ENCODE results near the gene SPOCK3.

The SPOCK3 gene

DNA sequence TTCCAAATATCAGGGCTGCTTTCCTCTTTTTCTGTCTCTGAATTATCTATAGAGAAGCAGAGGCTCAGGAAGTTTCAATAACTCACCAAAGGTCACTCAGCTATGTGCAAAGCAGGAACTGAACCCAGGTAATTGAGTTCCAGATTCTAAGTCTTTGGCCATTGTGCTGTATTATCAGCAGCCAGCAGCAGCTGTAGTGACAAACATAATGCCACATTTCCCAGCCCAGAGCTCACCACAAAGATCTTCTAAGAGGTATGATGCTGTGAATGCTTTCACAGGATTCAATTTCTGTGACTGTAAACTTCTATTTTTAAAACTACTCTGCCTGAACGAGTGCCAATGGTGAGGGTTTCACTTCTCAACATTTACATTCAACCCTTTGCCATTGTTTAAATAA is 56.4 kb downstream of the SPOCK3 start:
- no peak overlapping the region for H3K9ac ChIP-seq (ENCODE audit: low read depth in 1 of 2, low read length in 2 of 2)
- no peaks in the 10 kb centered on the region for H3K36me3 ChIP-seq (ENCODE audit: control insufficient read depth in 2 of 2, insufficient read depth in 2 of 2, low read length in 2 of 2)
- no peaks in the 10 kb centered on the region for H3K27me3 ChIP-seq (ENCODE audit: control insufficient read depth in 2 of 2, insufficient read depth in 2 of 2, low read length in 2 of 2)
- no peaks in the 10 kb centered on the region for H3K9me3 ChIP-seq (ENCODE audit: control insufficient read depth in 2 of 2, low read length in 2 of 2)
- H3K4me3 ChIP-seq (ENCODE audit: low read length in 2 of 2) = no peak overlapping the region
- H3K27ac ChIP-seq (ENCODE audit: low read depth in 2 of 2, low read length in 2 of 2) = no peak overlapping the region
- no peaks in the 10 kb centered on the region for H3K4me1 ChIP-seq (ENCODE audit: control insufficient read depth in 2 of 2, insufficient read depth in 2 of 2, low read length in 2 of 2)

DNA sequence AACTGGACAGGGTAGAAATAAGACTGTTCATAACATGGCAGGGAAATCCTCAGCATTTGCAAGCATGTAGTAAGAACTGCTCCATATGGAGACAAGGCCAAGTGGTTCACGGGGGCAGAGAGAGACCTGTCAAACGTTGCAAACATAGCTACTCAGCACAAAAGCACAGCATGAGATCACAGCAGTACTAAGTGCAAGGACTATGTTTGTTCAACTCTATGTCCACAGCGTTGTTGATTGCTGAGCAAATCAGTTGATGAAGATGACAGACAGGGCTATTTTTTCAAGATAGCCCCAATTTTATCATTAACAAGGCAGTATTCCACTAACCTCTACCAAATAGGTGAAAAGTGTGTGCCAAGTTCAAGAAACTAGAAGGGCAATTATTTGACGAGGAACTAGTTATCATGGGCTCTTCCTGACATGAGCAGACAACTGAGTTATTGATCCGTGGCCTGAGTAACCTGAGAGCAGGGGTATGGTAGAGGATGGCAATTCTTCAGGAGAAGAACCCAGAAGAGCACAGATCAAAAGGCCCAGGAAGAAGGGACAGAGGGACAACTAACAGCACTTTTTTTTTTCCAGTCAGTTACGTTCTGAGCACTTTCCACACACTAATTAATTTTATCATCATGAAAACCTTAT is 57.4 kb downstream of the SPOCK3 start:
- H3K27me3 ChIP-seq (ENCODE audit: control insufficient read depth in 2 of 2, insufficient read depth in 2 of 2, low read length in 2 of 2) = no peaks in the 10 kb centered on the region
- H3K4me3 ChIP-seq (ENCODE audit: low read length in 2 of 2) = no peak overlapping the region
- H3K9ac ChIP-seq (ENCODE audit: low read depth in 1 of 2, low read length in 2 of 2) = no peak overlapping the region
- no peaks in the 10 kb centered on the region for H3K36me3 ChIP-seq (ENCODE audit: control insufficient read depth in 2 of 2, insufficient read depth in 2 of 2, low read length in 2 of 2)
- no peaks in the 10 kb centered on the region for H3K9me3 ChIP-seq (ENCODE audit: control insufficient read depth in 2 of 2, low read length in 2 of 2)
- H3K27ac ChIP-seq (ENCODE audit: low read depth in 2 of 2, low read length in 2 of 2) = no peak overlapping the region
- no peaks in the 10 kb centered on the region for H3K4me1 ChIP-seq (ENCODE audit: control insufficient read depth in 2 of 2, insufficient read depth in 2 of 2, low read length in 2 of 2)

DNA sequence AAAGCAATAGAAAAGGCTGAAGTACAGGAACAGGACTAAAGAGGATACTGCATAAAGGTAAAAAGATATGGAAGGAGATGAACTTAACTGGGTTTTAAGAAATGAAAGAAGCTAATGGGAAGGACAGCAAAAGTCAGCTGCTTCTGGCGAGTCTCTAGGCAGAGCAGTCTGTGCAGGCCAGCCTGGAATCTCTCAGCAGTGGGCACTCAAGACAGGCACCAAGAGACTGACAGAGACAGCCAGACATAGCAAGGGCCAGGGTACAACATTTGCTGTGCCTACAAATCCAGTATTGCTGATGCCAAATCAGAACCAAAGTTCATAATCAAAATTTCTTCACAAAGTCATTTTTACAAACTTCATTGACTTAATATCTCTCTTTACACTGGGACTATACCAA is 62.4 kb downstream of the SPOCK3 start:
- H3K9me3 ChIP-seq (ENCODE audit: control insufficient read depth in 2 of 2, low read length in 2 of 2) = no peaks in the 10 kb centered on the region
- no peaks in the 10 kb centered on the region for H3K4me1 ChIP-seq (ENCODE audit: control insufficient read depth in 2 of 2, insufficient read depth in 2 of 2, low read length in 2 of 2)
- H3K27me3 ChIP-seq (ENCODE audit: control insufficient read depth in 2 of 2, insufficient read depth in 2 of 2, low read length in 2 of 2) = no peaks in the 10 kb centered on the region
- no peak overlapping the region for H3K4me3 ChIP-seq (ENCODE audit: low read length in 2 of 2)
- H3K27ac ChIP-seq (ENCODE audit: low read depth in 2 of 2, low read length in 2 of 2) = no peak overlapping the region
- H3K9ac ChIP-seq (ENCODE audit: low read depth in 1 of 2, low read length in 2 of 2) = no peak overlapping the region
- H3K36me3 ChIP-seq (ENCODE audit: control insufficient read depth in 2 of 2, insufficient read depth in 2 of 2, low read length in 2 of 2) = no peaks in the 10 kb centered on the region

DNA sequence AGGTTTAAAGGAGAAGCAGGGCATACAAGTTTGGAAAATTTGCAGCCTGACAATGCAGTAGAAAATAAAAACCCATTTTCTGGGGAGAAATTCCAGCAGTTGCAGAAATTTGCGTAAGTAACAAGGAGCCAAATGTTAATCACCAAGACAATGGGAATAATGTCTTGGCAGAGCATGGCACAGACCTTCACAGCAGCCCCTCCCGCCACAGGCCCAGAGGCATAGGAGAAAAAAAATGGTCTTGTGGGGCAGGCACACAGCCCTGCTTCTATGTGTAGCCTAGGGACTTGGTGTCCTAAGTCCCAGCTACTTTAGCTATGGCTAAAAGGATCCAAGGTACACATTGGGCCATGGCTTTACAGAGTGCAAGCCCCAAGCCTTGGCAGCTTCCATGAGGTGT is 65.7 kb downstream of the SPOCK3 start:
- Histone ChIP-seq H3K9me3 (ENCODE audit: control insufficient read depth in 2 of 2, low read length in 2 of 2) (no peaks in the 10 kb centered on the region), H3K4me1 (ENCODE audit: control insufficient read depth in 2 of 2, insufficient read depth in 2 of 2, low read length in 2 of 2) (no peaks in the 10 kb centered on the region), H3K27ac (ENCODE audit: low read depth in 2 of 2, low read length in 2 of 2) (no peak overlapping the region), H3K9ac (ENCODE audit: low read depth in 1 of 2, low read length in 2 of 2) (no peak overlapping the region), H3K27me3 (ENCODE audit: control insufficient read depth in 2 of 2, insufficient read depth in 2 of 2, low read length in 2 of 2) (no peaks in the 10 kb centered on the region), H3K4me3 (ENCODE audit: low read length in 2 of 2) (no peak overlapping the region), H3K36me3 (ENCODE audit: control insufficient read depth in 2 of 2, insufficient read depth in 2 of 2, low read length in 2 of 2) (no peaks in the 10 kb centered on the region)

DNA sequence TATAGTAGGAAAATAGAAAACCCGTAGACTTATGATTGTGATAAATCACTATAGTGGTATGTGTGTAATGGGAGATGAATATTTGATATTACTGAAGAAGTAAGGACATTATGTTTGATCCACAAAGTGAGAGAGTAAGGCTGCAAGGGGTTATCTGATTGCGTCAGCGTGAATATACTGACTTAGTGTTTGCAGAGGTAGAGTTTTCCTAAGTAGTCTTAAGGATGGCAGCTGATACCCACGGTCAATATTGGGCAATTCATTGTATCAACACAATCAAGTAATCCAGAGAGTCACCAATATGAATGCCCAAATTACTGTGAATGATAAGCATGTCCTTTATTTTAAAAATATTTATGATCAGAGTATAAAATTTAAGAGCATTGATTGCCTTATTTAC is 83.7 kb downstream of the SPOCK3 start:
- H3K27me3 ChIP-seq (ENCODE audit: control insufficient read depth in 2 of 2, insufficient read depth in 2 of 2, low read length in 2 of 2) = no peaks in the 10 kb centered on the region
- H3K36me3 ChIP-seq (ENCODE audit: control insufficient read depth in 2 of 2, insufficient read depth in 2 of 2, low read length in 2 of 2) = no peaks in the 10 kb centered on the region
- no peak overlapping the region for H3K9ac ChIP-seq (ENCODE audit: low read depth in 1 of 2, low read length in 2 of 2)
- no peak overlapping the region for H3K27ac ChIP-seq (ENCODE audit: low read depth in 2 of 2, low read length in 2 of 2)
- H3K9me3 ChIP-seq (ENCODE audit: control insufficient read depth in 2 of 2, low read length in 2 of 2) = no peaks in the 10 kb centered on the region
- H3K4me3 ChIP-seq (ENCODE audit: low read length in 2 of 2) = no peak overlapping the region
- H3K4me1 ChIP-seq (ENCODE audit: control insufficient read depth in 2 of 2, insufficient read depth in 2 of 2, low read length in 2 of 2) = no peaks in the 10 kb centered on the region

DNA sequence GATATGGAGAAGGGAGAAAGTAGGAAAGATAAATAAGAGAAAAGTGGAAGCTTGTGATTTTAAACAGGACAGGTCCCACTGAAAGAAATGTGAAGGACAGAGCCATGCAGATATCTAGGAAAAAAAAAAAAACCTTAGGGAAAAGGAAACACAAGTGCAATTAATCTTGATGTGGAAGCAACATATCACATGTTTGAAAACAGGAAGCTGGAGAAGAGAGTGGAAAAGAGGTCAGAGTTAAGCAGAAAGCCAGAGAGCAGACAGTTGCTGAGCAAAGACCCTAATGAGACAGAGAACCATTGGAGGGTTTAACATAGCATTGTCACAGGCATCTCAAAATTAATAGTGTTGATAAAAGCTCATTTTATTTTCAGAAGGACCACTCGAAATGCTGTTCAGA is 89.7 kb downstream of the SPOCK3 start:
- Histone ChIP-seq H3K9ac (ENCODE audit: low read depth in 1 of 2, low read length in 2 of 2) (no peak overlapping the region), H3K36me3 (ENCODE audit: control insufficient read depth in 2 of 2, insufficient read depth in 2 of 2, low read length in 2 of 2) (no peaks in the 10 kb centered on the region), H3K4me1 (ENCODE audit: control insufficient read depth in 2 of 2, insufficient read depth in 2 of 2, low read length in 2 of 2) (no peaks in the 10 kb centered on the region), H3K9me3 (ENCODE audit: control insufficient read depth in 2 of 2, low read length in 2 of 2) (no peaks in the 10 kb centered on the region), H3K4me3 (ENCODE audit: low read length in 2 of 2) (no peak overlapping the region), H3K27me3 (ENCODE audit: control insufficient read depth in 2 of 2, insufficient read depth in 2 of 2, low read length in 2 of 2) (no peaks in the 10 kb centered on the region), H3K27ac (ENCODE audit: low read depth in 2 of 2, low read length in 2 of 2) (no peak overlapping the region)

DNA sequence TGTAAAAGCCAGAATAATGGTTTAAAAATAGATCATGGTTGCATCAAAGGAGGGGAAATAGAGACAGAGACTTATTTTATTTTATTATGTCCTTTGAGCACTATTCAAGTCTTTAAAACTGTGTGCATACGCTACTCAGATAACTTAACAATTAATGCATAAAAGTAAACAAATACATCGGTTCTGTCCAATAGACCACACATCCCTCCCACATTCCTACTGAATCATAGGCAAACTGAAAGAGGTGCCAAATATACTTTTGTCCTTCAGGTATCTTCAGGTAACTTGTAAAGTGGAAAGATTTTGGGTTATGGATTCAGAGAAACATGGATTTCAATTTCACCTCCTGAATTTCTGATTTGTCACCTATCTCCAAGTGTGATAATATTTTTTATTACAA is 91.3 kb downstream of the SPOCK3 start:
- H3K9ac ChIP-seq (ENCODE audit: low read depth in 1 of 2, low read length in 2 of 2) = no peak overlapping the region
- H3K27me3 ChIP-seq (ENCODE audit: control insufficient read depth in 2 of 2, insufficient read depth in 2 of 2, low read length in 2 of 2) = no peaks in the 10 kb centered on the region
- no peak overlapping the region for H3K27ac ChIP-seq (ENCODE audit: low read depth in 2 of 2, low read length in 2 of 2)
- no peaks in the 10 kb centered on the region for H3K9me3 ChIP-seq (ENCODE audit: control insufficient read depth in 2 of 2, low read length in 2 of 2)
- no peak overlapping the region for H3K4me3 ChIP-seq (ENCODE audit: low read length in 2 of 2)
- H3K36me3 ChIP-seq (ENCODE audit: control insufficient read depth in 2 of 2, insufficient read depth in 2 of 2, low read length in 2 of 2) = no peaks in the 10 kb centered on the region
- no peaks in the 10 kb centered on the region for H3K4me1 ChIP-seq (ENCODE audit: control insufficient read depth in 2 of 2, insufficient read depth in 2 of 2, low read length in 2 of 2)

DNA sequence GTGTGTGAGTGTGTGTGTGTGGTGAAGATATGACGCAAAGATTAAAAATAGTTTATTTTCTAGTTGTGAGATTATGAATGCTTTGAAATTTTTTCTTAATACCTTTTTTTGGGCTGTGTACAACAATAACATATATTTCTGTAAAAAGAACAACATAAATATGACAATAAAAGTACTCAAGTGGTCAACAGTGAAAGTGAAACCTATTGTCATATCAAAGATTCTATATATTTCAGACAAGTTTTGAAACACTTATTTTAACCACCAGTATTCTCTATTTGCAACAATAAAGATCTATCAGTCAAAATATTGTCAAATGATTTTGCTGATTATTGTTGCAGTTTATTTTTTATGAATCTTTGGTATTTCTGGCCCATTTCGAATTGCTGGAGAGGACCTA is 98.0 kb downstream of the SPOCK3 start:
- Histone ChIP-seq H3K9me3 (ENCODE audit: control insufficient read depth in 2 of 2, low read length in 2 of 2) (no peaks in the 10 kb centered on the region), H3K27me3 (ENCODE audit: control insufficient read depth in 2 of 2, insufficient read depth in 2 of 2, low read length in 2 of 2) (no peaks in the 10 kb centered on the region), H3K9ac (ENCODE audit: low read depth in 1 of 2, low read length in 2 of 2) (no peak overlapping the region), H3K36me3 (ENCODE audit: control insufficient read depth in 2 of 2, insufficient read depth in 2 of 2, low read length in 2 of 2) (no peaks in the 10 kb centered on the region), H3K4me3 (ENCODE audit: low read length in 2 of 2) (no peak overlapping the region), H3K4me1 (ENCODE audit: control insufficient read depth in 2 of 2, insufficient read depth in 2 of 2, low read length in 2 of 2) (no peaks in the 10 kb centered on the region), H3K27ac (ENCODE audit: low read depth in 2 of 2, low read length in 2 of 2) (no peak overlapping the region)

DNA sequence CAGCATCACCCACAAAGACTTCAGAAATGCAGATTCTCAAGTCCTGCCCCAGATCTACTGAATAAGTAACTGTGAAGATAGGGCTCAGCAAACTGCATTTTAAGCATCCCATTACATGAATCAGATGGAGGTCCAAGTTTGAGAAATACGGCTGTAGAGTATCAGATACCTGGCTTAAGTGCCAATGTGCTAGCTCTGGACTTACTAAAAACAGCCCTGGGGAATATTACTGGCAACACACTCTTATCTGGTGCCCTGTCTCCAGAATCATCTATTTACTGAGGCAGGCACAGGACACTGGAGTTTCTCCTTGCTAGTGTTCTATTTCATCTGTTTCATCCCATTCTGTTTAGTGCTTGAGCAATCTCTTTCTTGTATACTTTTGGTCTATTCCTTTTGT is 105.1 kb downstream of the SPOCK3 start:
- no peak overlapping the region for H3K9ac ChIP-seq (ENCODE audit: low read depth in 1 of 2, low read length in 2 of 2)
- H3K4me3 ChIP-seq (ENCODE audit: low read length in 2 of 2) = no peak overlapping the region
- no peak overlapping the region for H3K27ac ChIP-seq (ENCODE audit: low read depth in 2 of 2, low read length in 2 of 2)
- H3K36me3 ChIP-seq (ENCODE audit: control insufficient read depth in 2 of 2, insufficient read depth in 2 of 2, low read length in 2 of 2) = no peaks in the 10 kb centered on the region
- H3K27me3 ChIP-seq (ENCODE audit: control insufficient read depth in 2 of 2, insufficient read depth in 2 of 2, low read length in 2 of 2) = no peaks in the 10 kb centered on the region
- H3K9me3 ChIP-seq (ENCODE audit: control insufficient read depth in 2 of 2, low read length in 2 of 2) = no peaks in the 10 kb centered on the region
- H3K4me1 ChIP-seq (ENCODE audit: control insufficient read depth in 2 of 2, insufficient read depth in 2 of 2, low read length in 2 of 2) = no peaks in the 10 kb centered on the region

DNA sequence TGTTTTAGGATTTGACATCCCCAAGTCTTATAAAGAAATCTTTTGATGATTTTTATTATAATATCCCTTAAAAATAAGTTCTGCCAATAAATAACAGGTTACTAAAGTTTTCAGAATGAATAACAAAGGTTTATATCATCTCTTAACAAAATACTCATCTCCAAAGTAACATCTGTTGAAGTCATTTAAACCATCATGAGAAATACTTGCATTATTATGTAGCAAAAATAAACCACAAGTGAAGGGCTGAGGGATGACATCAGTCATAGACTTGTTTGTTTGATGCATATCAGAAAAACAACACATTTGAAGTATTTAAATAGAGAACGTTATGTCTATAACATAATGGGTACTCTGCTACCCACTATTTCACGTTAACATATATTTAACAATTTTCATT is 114.9 kb downstream of the SPOCK3 start:
- no peak overlapping the region for H3K4me3 ChIP-seq (ENCODE audit: low read length in 2 of 2)
- no peaks in the 10 kb centered on the region for H3K36me3 ChIP-seq (ENCODE audit: control insufficient read depth in 2 of 2, insufficient read depth in 2 of 2, low read length in 2 of 2)
- no peak overlapping the region for H3K27ac ChIP-seq (ENCODE audit: low read depth in 2 of 2, low read length in 2 of 2)
- H3K9ac ChIP-seq (ENCODE audit: low read depth in 1 of 2, low read length in 2 of 2) = no peak overlapping the region
- no peaks in the 10 kb centered on the region for H3K9me3 ChIP-seq (ENCODE audit: control insufficient read depth in 2 of 2, low read length in 2 of 2)
- no peaks in the 10 kb centered on the region for H3K4me1 ChIP-seq (ENCODE audit: control insufficient read depth in 2 of 2, insufficient read depth in 2 of 2, low read length in 2 of 2)
- no peaks in the 10 kb centered on the region for H3K27me3 ChIP-seq (ENCODE audit: control insufficient read depth in 2 of 2, insufficient read depth in 2 of 2, low read length in 2 of 2)

DNA sequence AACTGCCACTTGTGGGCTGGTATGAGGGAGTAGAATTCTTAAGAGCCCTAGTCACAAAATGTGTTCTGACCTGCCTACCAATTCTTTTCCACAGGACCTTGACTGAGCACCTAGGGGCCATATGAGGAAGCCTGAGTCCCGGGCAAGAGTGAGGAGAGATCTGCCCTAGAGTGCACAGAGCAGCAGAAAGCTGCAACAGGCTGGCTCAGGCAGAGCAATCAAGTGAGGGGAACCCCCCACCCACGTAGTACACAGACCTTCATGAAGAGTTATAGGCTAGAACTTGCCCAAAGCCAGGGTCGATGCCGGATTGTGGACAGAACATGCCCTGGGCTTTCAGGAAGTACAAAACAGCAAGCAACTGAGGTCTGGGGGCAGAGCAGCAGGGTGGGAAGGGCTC is 117.0 kb downstream of the SPOCK3 start:
- no peak overlapping the region for H3K4me3 ChIP-seq (ENCODE audit: low read length in 2 of 2)
- H3K27ac ChIP-seq (ENCODE audit: low read depth in 2 of 2, low read length in 2 of 2) = no peak overlapping the region
- H3K9me3 ChIP-seq (ENCODE audit: control insufficient read depth in 2 of 2, low read length in 2 of 2) = no peaks in the 10 kb centered on the region
- no peaks in the 10 kb centered on the region for H3K36me3 ChIP-seq (ENCODE audit: control insufficient read depth in 2 of 2, insufficient read depth in 2 of 2, low read length in 2 of 2)
- no peaks in the 10 kb centered on the region for H3K4me1 ChIP-seq (ENCODE audit: control insufficient read depth in 2 of 2, insufficient read depth in 2 of 2, low read length in 2 of 2)
- no peaks in the 10 kb centered on the region for H3K27me3 ChIP-seq (ENCODE audit: control insufficient read depth in 2 of 2, insufficient read depth in 2 of 2, low read length in 2 of 2)
- no peak overlapping the region for H3K9ac ChIP-seq (ENCODE audit: low read depth in 1 of 2, low read length in 2 of 2)

All from mucosa of rectum (tissue), 2 donors.